CD4-positive, alpha-beta T cell (primary cell): ENCODE data around the gene RALGPS2. TPM values are rescaled to one million over a fixed set of nuclear protein-coding genes. Genes with fewer than 3 reads are reported as not detected.

Experiments
- ATAC-seq: fragments of 200-7000 bp; cut with Tn5 transposase; one replicate; pipeline ENCODE4 v1.10.0; 2022; ENCODE audit warnings: mild to moderate bottlenecking; ENCODE audit not compliant: poor library complexity
- CTCF ChIA-PET: fragments of 350-600 bp; sonication (Branson Sonifier 250); formaldehyde crosslinking; loops from one replicate; lab custom pipeline; 2021; ENCODE audit warnings: antibody characterized with exemption, inconsistent platforms; lab: Charles Lee
- POLR2A ChIA-PET: fragments of 350-600 bp; sonication (Branson Sonifier 250); formaldehyde crosslinking; loops from one replicate; lab custom pipeline; 2021; ENCODE audit warnings: antibody characterized with exemption, inconsistent platforms; lab: Charles Lee
- DNase-seq, 14 experiments: peaks; one replicate each; pipeline ENCODE4 v3.0.0-alpha.2; 2013 to 2020; ENCODE audit warnings: mixed read lengths in 2 of 14
- H3K27ac ChIP-seq, 2 donors: one replicate each; pipeline versions ENCODE4 v1.5.1 to v1.7.0; 2013; ENCODE audit warnings: low read length in 2 of 2, low read depth in 1 of 2, mild to moderate bottlenecking in 1 of 2
- H3K27me3 ChIP-seq, 2 experiments: 1 replicate in 1 of 2; 2 replicates in 1 of 2; pipeline versions ENCODE4 v1.6.1 to v1.7.0; 2013; ENCODE audit warnings: low read length in 2 of 2, control low read depth in 1 of 2, mild to moderate bottlenecking in 1 of 2, moderate library complexity in 1 of 2; ENCODE audit not compliant: insufficient read depth in 2 of 2, control insufficient read depth in 1 of 2
- H3K36me3 ChIP-seq: one replicate; pipeline ENCODE4 v1.6.1; 2013; ENCODE audit warnings: low read length, control low read depth; ENCODE audit not compliant: insufficient read depth
- H3K4me1 ChIP-seq: one replicate; pipeline ENCODE4 v1.6.1; 2013; ENCODE audit warnings: low read length, control low read depth; ENCODE audit not compliant: insufficient read depth
- H3K4me3 ChIP-seq: one replicate; pipeline ENCODE4 v1.5.1; 2013; ENCODE audit warnings: mild to moderate bottlenecking, low read length, moderate library complexity
- H3K9me3 ChIP-seq, 2 experiments: 1 replicate in 1 of 2; 2 replicates in 1 of 2; pipeline versions ENCODE4 v1.6.1 to v1.7.0; 2013; ENCODE audit warnings: low read length in 2 of 2, mild to moderate bottlenecking in 2 of 2, control low read depth in 1 of 2, moderate library complexity in 1 of 2; ENCODE audit not compliant: control insufficient read depth in 1 of 2, insufficient read depth in 1 of 2
- H3K27ac Mint-ChIP-seq: one replicate; pipeline ENCODE4 v1.8.0; 2020; ENCODE audit warnings: mixed read lengths
- H3K27me3 Mint-ChIP-seq: one replicate; pipeline ENCODE4 v1.8.0; 2021; ENCODE audit warnings: mixed read lengths
- H3K36me3 Mint-ChIP-seq: one replicate; pipeline ENCODE4 v1.8.0; 2021; ENCODE audit warnings: low read depth, mixed read lengths
- H3K4me1 Mint-ChIP-seq: one replicate; pipeline ENCODE4 v1.8.0; 2021; ENCODE audit warnings: low read depth, mixed read lengths
- H3K4me3 Mint-ChIP-seq: one replicate; pipeline ENCODE4 v1.8.0; 2020; ENCODE audit warnings: mild to moderate bottlenecking, mixed read lengths
- H3K9me3 Mint-ChIP-seq: one replicate; pipeline ENCODE4 v1.8.0; 2020; ENCODE audit warnings: mixed read lengths
- intact Hi-C, 2 experiments: fragments of 100-400 bp; cut with DNase I in 1 of 2; cut with micrococcal nuclease in 1 of 2; formaldehyde crosslinking; loops; one replicate each; pipeline versions ENCODE4 v1.15.1 to v1.9.0; 2023 to 2025; cut with DNase I, micrococcal nuclease
- total RNA-seq, 174 experiments: library from RNA in 2 of 174; stranded (reverse) in 2 of 174; gene quantifications; one replicate each; pipeline ENCODE4 v1.2.3 and lab custom pipeline; 2021 to 2026
- TF ChIP-seq, protein P1 (sequence below): fragments of 200-600 bp; IDR thresholded peaks from one replicate; pipeline ENCODE4 v1.8.0; 2022; ENCODE audit warnings: antibody characterized with exemption, mild to moderate bottlenecking

The RALGPS2 gene
- total RNA-seq, 2 experiments from 2014 or later, result 8.6 to 10.8 TPM

DNA sequence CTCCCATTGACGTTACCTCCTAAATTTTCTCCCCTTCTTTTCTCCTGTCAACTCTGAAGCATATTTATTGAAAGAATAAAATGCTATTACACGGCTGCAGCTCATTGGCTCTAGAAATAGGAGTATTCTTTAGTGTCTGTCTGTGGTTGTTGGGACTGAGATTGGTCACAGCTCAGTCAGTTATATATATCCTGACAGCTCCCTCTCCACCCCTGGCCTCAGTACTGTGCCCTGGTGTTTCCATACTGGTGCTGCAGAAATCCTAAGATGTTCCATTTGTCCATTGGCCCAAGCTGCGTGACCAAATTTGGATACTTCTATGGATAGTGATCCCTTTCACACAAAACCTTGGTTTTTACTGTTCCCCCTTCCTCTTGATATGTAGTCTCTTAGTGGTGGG, 67.3 kb downstream of the RALGPS2 start:
- no peaks in the 10 kb centered on the region for H3K36me3 ChIP-seq
- no peak overlapping the region for H3K4me3 ChIP-seq
- ChIA-PET CTCF (no interaction called here), POLR2A (no interaction called here)
- TF ChIP-seq, protein P1, sequence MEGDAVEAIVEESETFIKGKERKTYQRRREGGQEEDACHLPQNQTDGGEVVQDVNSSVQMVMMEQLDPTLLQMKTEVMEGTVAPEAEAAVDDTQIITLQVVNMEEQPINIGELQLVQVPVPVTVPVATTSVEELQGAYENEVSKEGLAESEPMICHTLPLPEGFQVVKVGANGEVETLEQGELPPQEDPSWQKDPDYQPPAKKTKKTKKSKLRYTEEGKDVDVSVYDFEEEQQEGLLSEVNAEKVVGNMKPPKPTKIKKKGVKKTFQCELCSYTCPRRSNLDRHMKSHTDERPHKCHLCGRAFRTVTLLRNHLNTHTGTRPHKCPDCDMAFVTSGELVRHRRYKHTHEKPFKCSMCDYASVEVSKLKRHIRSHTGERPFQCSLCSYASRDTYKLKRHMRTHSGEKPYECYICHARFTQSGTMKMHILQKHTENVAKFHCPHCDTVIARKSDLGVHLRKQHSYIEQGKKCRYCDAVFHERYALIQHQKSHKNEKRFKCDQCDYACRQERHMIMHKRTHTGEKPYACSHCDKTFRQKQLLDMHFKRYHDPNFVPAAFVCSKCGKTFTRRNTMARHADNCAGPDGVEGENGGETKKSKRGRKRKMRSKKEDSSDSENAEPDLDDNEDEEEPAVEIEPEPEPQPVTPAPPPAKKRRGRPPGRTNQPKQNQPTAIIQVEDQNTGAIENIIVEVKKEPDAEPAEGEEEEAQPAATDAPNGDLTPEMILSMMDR, result no peak
- H3K9me3 Mint-ChIP-seq, result no peaks in the 10 kb centered on the region
- no peaks in the 10 kb centered on the region for H3K4me1 Mint-ChIP-seq
- ATAC-seq, result no peak
- no peak overlapping the region for H3K27ac ChIP-seq
- H3K4me1 ChIP-seq, result no peaks in the 10 kb centered on the region
- no peak overlapping the region for H3K4me3 Mint-ChIP-seq
- no peaks in the 10 kb centered on the region for H3K27me3 ChIP-seq
- H3K9me3 ChIP-seq, result no peaks in the 10 kb centered on the region
- DNase-seq, result no peak
- peaks cover 41% of the 10 kb centered on the region for H3K36me3 Mint-ChIP-seq
- intact Hi-C loops, result no loop called here
- no peaks in the 10 kb centered on the region for H3K27me3 Mint-ChIP-seq
- no peak overlapping the region for H3K27ac Mint-ChIP-seq

DNA sequence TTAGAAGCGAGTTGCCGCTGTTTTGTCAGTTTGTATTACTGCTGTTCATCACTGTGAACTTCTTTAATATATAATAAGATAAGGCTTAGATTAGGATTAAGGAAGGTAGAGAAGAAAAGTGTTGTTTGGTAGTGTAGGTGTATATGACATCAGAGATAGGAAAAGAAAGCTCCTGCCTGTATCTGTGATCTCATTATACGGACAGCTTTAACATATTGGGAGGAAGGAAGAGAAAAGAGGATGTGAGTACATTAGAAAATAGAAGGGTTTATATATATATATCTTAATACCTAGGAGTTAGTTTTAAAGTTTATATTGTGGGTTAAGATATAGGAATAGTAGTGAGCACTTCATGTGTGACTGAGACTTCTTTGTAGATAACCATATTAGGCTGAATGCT, 71.0 kb downstream of the RALGPS2 start:
- DNase-seq (no peak), ATAC-seq (no peak)
- no peaks in the 10 kb centered on the region for H3K36me3 ChIP-seq
- Mint-ChIP-seq H3K9me3 (peaks cover 3% of the 10 kb centered on the region), H3K4me1 (no peaks in the 10 kb centered on the region), H3K36me3 (peaks cover 51% of the 10 kb centered on the region), H3K4me3 (no peak overlapping the region), H3K27me3 (no peaks in the 10 kb centered on the region), H3K27ac (no peak overlapping the region)
- no peak overlapping the region for H3K4me3 ChIP-seq
- no peak overlapping the region for H3K27ac ChIP-seq
- no peaks in the 10 kb centered on the region for H3K9me3 ChIP-seq
- TF ChIP-seq, protein P1, result no peak
- H3K27me3 ChIP-seq, result no peaks in the 10 kb centered on the region
- intact Hi-C loops, result no loop called here
- no peaks in the 10 kb centered on the region for H3K4me1 ChIP-seq
- ChIA-PET CTCF (no interaction called here), POLR2A (no interaction called here)

DNA sequence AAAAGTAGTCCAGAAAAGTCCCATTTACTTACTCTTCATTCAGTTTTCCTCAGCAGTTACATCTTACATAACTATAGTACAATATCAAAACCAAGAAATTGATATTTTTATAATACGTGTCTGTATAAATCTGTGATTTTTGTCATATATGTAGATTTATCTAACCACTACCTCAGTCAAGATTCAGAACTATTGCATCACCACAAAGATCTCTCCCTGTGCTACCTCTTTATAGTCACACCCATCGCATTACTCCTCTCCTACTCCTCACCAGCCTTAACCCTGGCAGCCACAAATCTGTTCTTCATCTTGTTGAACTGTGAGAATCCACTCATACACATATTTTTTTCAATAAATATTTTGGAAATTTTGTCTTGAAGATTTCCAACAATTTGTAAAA, 72.5 kb downstream of the RALGPS2 start:
- ATAC-seq, result no peak
- TF ChIP-seq, protein P1, result no peak
- Histone ChIP-seq H3K27me3 (no peaks in the 10 kb centered on the region), H3K4me1 (no peaks in the 10 kb centered on the region), H3K36me3 (no peaks in the 10 kb centered on the region), H3K27ac (no peak overlapping the region), H3K4me3 (no peak overlapping the region), H3K9me3 (no peaks in the 10 kb centered on the region)
- no peak overlapping the region for H3K4me3 Mint-ChIP-seq
- H3K36me3 Mint-ChIP-seq, result peaks cover 47% of the 10 kb centered on the region
- intact Hi-C loops, result no loop called here
- H3K27ac Mint-ChIP-seq, result no peak overlapping the region
- POLR2A ChIA-PET, result no interaction called here
- DNase-seq, result no peak
- no peaks in the 10 kb centered on the region for H3K27me3 Mint-ChIP-seq
- CTCF ChIA-PET, result interaction anchor here (0.6 to 1.4 kb wide), 2 partner anchors 14 to 66 kb away, joined by 3 to 5 read pairs; no protein-coding TSS in a partner anchor
- no peaks in the 10 kb centered on the region for H3K4me1 Mint-ChIP-seq
- H3K9me3 Mint-ChIP-seq, result peaks cover 3% of the 10 kb centered on the region
